Spleen (tissue), 7 donors: ENCODE measurements around the gene RPLP2.
A peak's percentile ranks its signal among the peaks of the same experiment; 100 is the strongest.

Source experiments
- POLR2A ChIP-seq, 3 donors: fragments of 450-650 bp; IDR thresholded peaks; one replicate each; pipeline ENCODE4 v1.5.1; 2017; ENCODE audit warnings: antibody characterized with exemption in 3 of 3, mild to moderate bottlenecking in 1 of 3
- POLR2AphosphoS5 ChIP-seq, 3 donors: sonication (generic); formaldehyde crosslinking; IDR thresholded peaks; one replicate each; pipeline ENCODE4 v1.5.1; 2017; ENCODE audit warnings: antibody characterized with exemption in 3 of 3
- TF ChIP-seq, protein P1 (sequence below), 11 experiments: fragments of 200-600 bp in 7 of 11; fragments of 450-650 bp in 4 of 11; sonication (generic) in 4 of 11; IDR thresholded peaks in 8 of 11; conservative IDR thresholded peaks in 3 of 11; 1 replicate in 7 of 11; 2 replicates in 4 of 11; pipeline versions ENCODE4 v1.4.0 to v1.8.0; 2016 to 2021; ENCODE audit warnings: antibody characterized with exemption in 11 of 11, inconsistent platforms in 4 of 11, mild to moderate bottlenecking in 1 of 11
- donor health status: DM: no; HTN: no; CAD: no; lungs with moderate emphysema.
- donor health status: DM: no; HTN: no; CAD: no.
- donor health status: DM: no; HTN: no; CAD: no.

DNA sequence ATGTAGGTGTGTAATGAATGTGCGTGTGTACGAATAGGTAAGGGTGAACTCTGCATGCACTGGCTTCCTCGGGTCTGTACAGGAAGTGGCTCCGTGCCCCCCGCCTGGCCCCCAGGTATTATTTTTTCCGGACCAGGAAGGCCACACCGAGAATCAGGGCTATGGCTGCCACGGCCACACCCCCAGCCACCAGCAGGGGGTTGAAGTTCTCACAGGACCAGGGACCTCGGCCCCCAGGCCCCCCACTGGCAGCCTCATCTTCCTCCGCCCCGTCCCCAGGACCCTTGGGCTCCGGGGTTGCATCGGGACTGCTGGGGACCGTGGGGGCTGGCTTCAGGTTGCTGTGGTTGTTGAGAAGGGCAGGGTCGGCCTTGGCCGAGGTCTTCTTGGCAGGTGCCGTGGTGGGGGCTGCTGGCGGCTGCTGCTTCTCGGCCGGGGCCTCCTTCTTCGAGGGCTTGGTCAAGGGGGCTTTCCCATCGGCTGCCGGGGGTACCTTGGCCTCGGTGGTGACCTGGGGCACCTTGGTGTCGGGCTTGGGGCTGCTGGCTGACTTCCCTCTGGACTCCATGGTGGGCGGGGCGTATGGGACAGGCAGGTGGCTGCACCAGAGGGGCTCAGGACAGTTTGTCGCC, 21.6 kb upstream of the RPLP2 start:
- TF ChIP-seq POLR2A (IDR thresholded peaks at IDR 0.05): no peak
- TF ChIP-seq, protein P1, sequence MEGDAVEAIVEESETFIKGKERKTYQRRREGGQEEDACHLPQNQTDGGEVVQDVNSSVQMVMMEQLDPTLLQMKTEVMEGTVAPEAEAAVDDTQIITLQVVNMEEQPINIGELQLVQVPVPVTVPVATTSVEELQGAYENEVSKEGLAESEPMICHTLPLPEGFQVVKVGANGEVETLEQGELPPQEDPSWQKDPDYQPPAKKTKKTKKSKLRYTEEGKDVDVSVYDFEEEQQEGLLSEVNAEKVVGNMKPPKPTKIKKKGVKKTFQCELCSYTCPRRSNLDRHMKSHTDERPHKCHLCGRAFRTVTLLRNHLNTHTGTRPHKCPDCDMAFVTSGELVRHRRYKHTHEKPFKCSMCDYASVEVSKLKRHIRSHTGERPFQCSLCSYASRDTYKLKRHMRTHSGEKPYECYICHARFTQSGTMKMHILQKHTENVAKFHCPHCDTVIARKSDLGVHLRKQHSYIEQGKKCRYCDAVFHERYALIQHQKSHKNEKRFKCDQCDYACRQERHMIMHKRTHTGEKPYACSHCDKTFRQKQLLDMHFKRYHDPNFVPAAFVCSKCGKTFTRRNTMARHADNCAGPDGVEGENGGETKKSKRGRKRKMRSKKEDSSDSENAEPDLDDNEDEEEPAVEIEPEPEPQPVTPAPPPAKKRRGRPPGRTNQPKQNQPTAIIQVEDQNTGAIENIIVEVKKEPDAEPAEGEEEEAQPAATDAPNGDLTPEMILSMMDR (IDR thresholded peaks at IDR 0.05 in 8 of 11, conservative IDR thresholded peaks at IDR 0.05 in 3 of 11): peak in 1 of 11 experiments; percentile 21
- no peak for TF ChIP-seq POLR2AphosphoS5 (IDR thresholded peaks at IDR 0.05)
